K562 (cell line): ENCODE data around the gene USP48. TPM values are rescaled to one million over a fixed set of nuclear protein-coding genes. Genes with fewer than 3 reads are reported as not detected.

Source experiments
- ATAC-seq: fragments of 200-7000 bp; cut with Tn5 transposase; 3 replicates; pipeline ENCODE4 v1.9.1; 2020; ENCODE audit warnings: moderate library complexity
- BruUV-seq: library from RNA; stranded (reverse); fragments of 400-500 nt; replicated peaks from 2 replicates; lab custom pipeline; 2021; lab: Mats Ljungman, UMichigan
- CTCF ChIA-PET: fragments of 300-600 bp; formaldehyde crosslinking; extraction: SDS; loops from one replicate; lab custom pipeline; 2021; ENCODE audit warnings: low intra/inter-chr PET ratio; lab: Yijun Ruan, JAX
- POLR2A ChIA-PET: fragments of 300-600, 350-650 bp; sonication (Branson Sonifier 250); formaldehyde crosslinking; extraction: SDS; loops from one replicate; lab custom pipeline; 2021; ENCODE audit warnings: antibody characterized with exemption, inconsistent platforms; lab: Yijun Ruan, JAX
- DNase-seq, 4 experiments: peaks; one replicate each; pipeline versions ENCODE4 v3.0.0 to v3.0.0-alpha.2; 2011 to 2018; ENCODE audit warnings: low spot score in 3 of 4, mixed read lengths in 3 of 4; ENCODE audit errors: extremely low read depth in 1 of 4
- FAIRE-seq: peaks from 2 replicates; lab custom pipeline; 2011; peaks lifted over from hg19 to GRCh38; lab: Jason Lieb, UNC
- H2AFZ ChIP-seq: 2 replicates; pipeline ENCODE4 v1.6.0; 2011; ENCODE audit warnings: low read depth, low read length, control low read depth, inconsistent platforms
- H3K27ac ChIP-seq: fragments of 200-600 bp; 3 replicates; pipeline ENCODE4 v1.8.0; 2011; ENCODE audit warnings: low read depth, mild to moderate bottlenecking, control low read depth, inconsistent platforms, low read length, moderate library complexity, mixed read lengths; ENCODE audit errors: extremely low read depth
- H3K27me3 ChIP-seq, 2 experiments: fragments of 300-600 bp in 1 of 2; 2 replicates in 1 of 2; 3 replicates in 1 of 2; pipeline versions ENCODE4 v1.6.0 to v1.8.0; 2011; ENCODE audit warnings: inconsistent platforms in 2 of 2, low read length in 2 of 2, mild to moderate bottlenecking in 1 of 2, mixed read lengths in 1 of 2, moderate library complexity in 1 of 2; ENCODE audit not compliant: control insufficient read depth in 2 of 2, insufficient read depth in 2 of 2
- H3K36me3 ChIP-seq: fragments of 300-600 bp; 3 replicates; pipeline ENCODE4 v1.8.0; 2011; ENCODE audit warnings: mild to moderate bottlenecking, low read length, inconsistent platforms; ENCODE audit not compliant: control insufficient read depth, insufficient read depth
- H3K4me1 ChIP-seq, 2 experiments: fragments of 200-600 bp in 1 of 2; replicated peaks in 1 of 2; 2 replicates in 1 of 2; 3 replicates in 1 of 2; pipeline versions ENCODE4 v1.5.1 to v1.8.0; 2011; ENCODE audit warnings: inconsistent platforms in 2 of 2, low read length in 2 of 2, mild to moderate bottlenecking in 1 of 2, mixed read lengths in 1 of 2, moderate library complexity in 1 of 2; ENCODE audit not compliant: control insufficient read depth in 2 of 2, insufficient read depth in 2 of 2
- H3K4me2 ChIP-seq: 2 replicates; pipeline ENCODE4 v1.6.1; 2011; ENCODE audit warnings: low read length, control low read depth, inconsistent platforms, mixed read lengths; ENCODE audit not compliant: insufficient read depth
- H3K4me3 ChIP-seq: fragments of 200-600 bp; sonication (generic), shearing (Covaris generic); 2 replicates; pipeline ENCODE4 v1.5.1; 2016; ENCODE audit warnings: control low read depth, inconsistent platforms
- H3K79me2 ChIP-seq: fragments of 200-600 bp; 3 replicates; pipeline ENCODE4 v1.8.0; 2011; ENCODE audit warnings: low read length, inconsistent platforms; ENCODE audit not compliant: control insufficient read depth, insufficient read depth
- H3K9ac ChIP-seq, 2 experiments: 2 replicates each; pipeline versions ENCODE4 v1.6.0 to v1.6.1; 2011; ENCODE audit warnings: low read depth in 2 of 2, low read length in 2 of 2, control low read depth in 1 of 2, inconsistent platforms in 1 of 2, mild to moderate bottlenecking in 1 of 2, mixed read lengths in 1 of 2; ENCODE audit not compliant: insufficient read depth in 1 of 2
- H3K9me1 ChIP-seq: one replicate; pipeline ENCODE4 v1.6.0; 2011; ENCODE audit warnings: inconsistent platforms, mild to moderate bottlenecking, low read length, moderate library complexity; ENCODE audit not compliant: control insufficient read depth, insufficient read depth
- H3K9me3 ChIP-seq: replicated peaks from 2 replicates; pipeline ENCODE4 v1.5.1; 2011; ENCODE audit warnings: low read depth, low read length, inconsistent platforms; ENCODE audit not compliant: control insufficient read depth, insufficient read depth
- H4K20me1 ChIP-seq: replicated peaks from 2 replicates; pipeline ENCODE4 v1.6.1; 2011; ENCODE audit warnings: low read length, inconsistent platforms, mixed read lengths; ENCODE audit not compliant: control insufficient read depth, insufficient read depth
- CBX8 ChIP-seq: fragments of 200-600 bp; sonication (generic); IDR thresholded peaks from 2 replicates; pipeline ENCODE4 v1.6.1; 2012; ENCODE audit warnings: borderline replicate concordance, mixed run types, low read depth, mild to moderate bottlenecking, moderate library complexity, mixed read lengths, low read length, control low read depth, inconsistent platforms; ENCODE audit not compliant: poor library complexity, severe bottlenecking; ENCODE audit errors: extremely low read depth
- CGGBP1 ChIP-seq: fragments of 250-450 bp; sonication (Bioruptor Pico); IDR thresholded peaks from 2 replicates; pipeline ENCODE4 v1.9.0; 2021; ENCODE audit warnings: mild to moderate bottlenecking
- CHD2 ChIP-seq: IDR thresholded peaks from 2 replicates; pipeline ENCODE4 v1.6.1; 2011; ENCODE audit warnings: low read depth, low read length
- CTBP1 ChIP-seq: fragments of 450-650 bp; IDR thresholded peaks from 2 replicates; pipeline ENCODE4 v1.6.1; 2016; ENCODE audit warnings: borderline replicate concordance
- FUS ChIP-seq: fragments of 200-400 bp; formaldehyde crosslinking; optimal IDR thresholded peaks from 2 replicates; pipeline ENCODE3; 2017; ENCODE audit warnings: low read depth, low read length
- GTF2A2 ChIP-seq: IDR thresholded peaks from 2 replicates; pipeline ENCODE4 v1.6.1; 2016; ENCODE audit warnings: mild to moderate bottlenecking, missing genetic modification characterization, missing compliant biosample characterization
- REST ChIP-seq, 2 experiments: fragments of 450-650 bp; formaldehyde crosslinking in 1 of 2; IDR thresholded peaks; 2 replicates each; pipeline versions ENCODE4 v1.4.0 to v1.6.1; 2014 to 2020; ENCODE audit warnings: mild to moderate bottlenecking in 2 of 2, borderline replicate concordance in 1 of 2, low read depth in 1 of 2
- TBP ChIP-seq: optimal IDR thresholded peaks from 2 replicates; pipeline ENCODE3; 2011; ENCODE audit warnings: low read depth, low read length, improper control_type of control experiment
- WGBS: fragments of 100-300 bp; shearing (Covaris generic); methylation state at CpG from one replicate; pipeline ENCODE4 v1.1.6; 2016; ENCODE audit warnings: low coverage, mixed read lengths; ENCODE audit not compliant: insufficient coverage; ENCODE audit errors: missing lambda C conversion rate; 5-methylcytosine and 5-hydroxymethylcytosine counted together
- in situ Hi-C: fragments of 300-500 bp; cut with MboI; formaldehyde crosslinking; loops from 4 replicates; pipeline ENCODE4 v1.15.0; 2018; ENCODE audit warnings: inconsistent platforms, mixed read lengths
- intact Hi-C: fragments of 100-400 bp; cut with micrococcal nuclease; formaldehyde crosslinking; loops from 2 replicates; pipeline ENCODE4 v1.14.2; 2022
- polyA plus RNA-seq, 8 experiments: library from polyadenylated mRNA; depleted of rRNA in 4 of 8; stranded (reverse) in 5 of 8; unstranded in 3 of 8; fragments of >200 nt; fragmentation: Nextera tagmentation in 2 of 8; fragmentation: Illumina TruSeq in 1 of 8; extraction: Ambion mirVana in 2 of 8; extraction: Trizol in 1 of 8; gene quantifications; 2 replicates each; pipeline versions ENCODE4 v1.2.1 to v1.2.3, GENCODE V29; 2011 to 2014; ENCODE audit warnings: inconsistent platforms in 1 of 8, missing spikeins in 1 of 8
- total RNA-seq, 7 experiments: library from RNA; depleted of rRNA in 6 of 7; stranded (reverse); fragments of >200 nt in 6 of 7; fragmentation: Illumina TruSeq in 2 of 7; extraction: Trizol in 2 of 7; gene quantifications; 2 replicates each; pipeline versions ENCODE4 v1.2.1 to v1.2.3, GENCODE V29; 2011 to 2021; ENCODE audit warnings: low replicate concordance in 1 of 7

The USP48 gene
- total and polyA plus RNA-seq, 9 of the 15 experiments (the other 6 are each of a cell fraction or from before 2014, with no cell fraction given) = 23.3 to 123 (median 106) TPM

GRCh38 chr1:21659099-21659923, 123.6 kb downstream of the USP48 start (continued):
- TF ChIP-seq CGGBP1 (CRISPR knock-in tag) (no peak), TBP (no peak), CTBP1 (peak; percentile 98), GTF2A2 (0 out of 2 replicates have a peak, but pooled peaks have one; percentile 58)

- WGBS = 30% methylated on average over 10 of the region's 10 CpGs
- CTCF ChIA-PET = interaction anchor here (1.3 to 2.0 kb wide), 3 partner anchors 149 to 426 kb away, joined by 3 to 11 read pairs (median 7); no protein-coding TSS in a partner anchor
- Histone ChIP-seq H4K20me1 (peaks cover 35% of the 10 kb centered on the region), H3K4me3 (no peak overlapping the region), H3K79me2 (no peaks in the 10 kb centered on the region), H3K9me3 (no peaks in the 10 kb centered on the region), H3K4me2 (no peak overlapping the region), H3K9ac (0 out of 4 replicates have a peak overlapping the region, but pooled peaks of 1 of the 2 experiments have one; percentile 29), H3K27ac (no peak overlapping the region), H3K9me1 (peaks cover 7% of the 10 kb centered on the region), H3K36me3 (no peaks in the 10 kb centered on the region), H3K4me1 (peaks cover 17 to 30% of the 10 kb centered on the region in 2 experiments; a peak in 4 of 5 replicates), H2AFZ (no peak overlapping the region), H3K27me3 (no peaks in the 10 kb centered on the region)
- peak in 3 of 4 experiments; percentile 43 to 48 (median 46) for DNase-seq
- no peak for FAIRE-seq
- in situ Hi-C loops (loop anchor here (5.0 to 25.0 kb wide), 3 partner anchors 145 to 403 kb away; partner anchors contain the start of gene ALPL), intact Hi-C loops (loop anchor here (2.0 to 5.0 kb wide), 7 partner anchors 49 to 420 kb away; no protein-coding TSS in a partner anchor)
- no TSS peak for BruUV-seq
- POLR2A ChIA-PET = no interaction called here
- no peak for ATAC-seq
- TF ChIP-seq CHD2 (no peak), CBX8 (no peak), FUS (no peak), REST (IDR thresholded peaks at IDR 0.05; ENCODE audit: borderline replicate concordance) (peak; percentile 42; the same call in 1 of the 2 replicates), REST (CRISPR knock-in tag; IDR thresholded peaks at IDR 0.05; ENCODE audit: low read depth) (no peak)
These were observed 125.3 kb downstream of the USP48 start for GRCh38 chr1:21657456-21658190.
